ENCODE data around the gene FTO. TPM values are rescaled to one million over a fixed set of nuclear protein-coding genes. Genes with fewer than 3 reads are reported as not detected.

Gene FTO
- total and polyA plus RNA-seq, 2 of the 13 experiments (the other 11 are each of a cell fraction or from before 2014, with no cell fraction given), result 41.6 to 55.8 TPM

- TF ChIP-seq FOXP4 (CRISPR knock-in tag; IDR thresholded peaks at IDR 0.05) (peak; percentile 76), ZNF615 (CRISPR knock-in tag; IDR thresholded peaks at IDR 0.05; ENCODE audit: borderline replicate concordance) (no peak), ZNF574 (CRISPR knock-in tag; IDR thresholded peaks at IDR 0.05) (peak; percentile 71), HDAC1 (CRISPR knock-in tag; IDR thresholded peaks at IDR 0.05) (0 out of 2 replicates have a peak, but pooled peaks have one; percentile 30), ZNF10 (CRISPR knock-in tag; IDR thresholded peaks at IDR 0.05; ENCODE audit: borderline replicate concordance, low read depth) (no peak), ZNF383 (CRISPR knock-in tag; IDR thresholded peaks at IDR 0.05; ENCODE audit: borderline replicate concordance) (no peak), KDM1A (CRISPR knock-in tag; IDR thresholded peaks at IDR 0.05) (peak; percentile 76; the same call in 1 of the 2 replicates), ZBED4 (CRISPR knock-in tag; IDR thresholded peaks at IDR 0.05; ENCODE audit: borderline replicate concordance) (peak; percentile 88; the same call in 1 of the 2 replicates), MBNL3 (CRISPR knock-in tag; conservative IDR thresholded peaks at IDR 0.05) (no peak), RCOR2 (CRISPR knock-in tag; IDR thresholded peaks at IDR 0.05) (no peak), ZBTB1 (CRISPR knock-in tag; IDR thresholded peaks at IDR 0.05; ENCODE audit: borderline replicate concordance) (no peak), KAT7 (CRISPR knock-in tag; IDR thresholded peaks at IDR 0.05; ENCODE audit: borderline replicate concordance) (0 out of 2 replicates have a peak, but pooled peaks have one; percentile 22), HMG20B (CRISPR knock-in tag; conservative IDR thresholded peaks at IDR 0.05) (0 out of 2 replicates have a peak, but pooled peaks have one; percentile 74), ZNF414 (CRISPR knock-in tag; IDR thresholded peaks at IDR 0.05) (no peak), PRPF4 (IDR thresholded peaks at IDR 0.05; ENCODE audit: low read depth, low read length, poor library complexity, severe bottlenecking) (no peak), GABPB1 (CRISPR knock-in tag; IDR thresholded peaks at IDR 0.05) (peak; percentile 37; the same call in 1 of the 2 replicates), GATA4 (IDR thresholded peaks at IDR 0.05; ENCODE audit: borderline replicate concordance, low read depth) (no peak), CREM (IDR thresholded peaks at IDR 0.05) (peak; percentile 50; the same call in 1 of the 2 replicates), CREM (CRISPR knock-in tag; IDR thresholded peaks at IDR 0.05) (no peak), FOSL2 (CRISPR knock-in tag; IDR thresholded peaks at IDR 0.05) (peak; percentile 85), ZNF331 (CRISPR knock-in tag; IDR thresholded peaks at IDR 0.05) (peak; percentile 89; the same call in 1 of the 2 replicates), NONO (IDR thresholded peaks at IDR 0.05) (no peak), NONO (CRISPR knock-in tag; conservative IDR thresholded peaks at IDR 0.05) (peak; percentile 53; the same call in 1 of the 2 replicates)
These were observed 177.4 kb downstream of the FTO start (continued) for GRCh38 chr16:53881371-53881770.
